Measurements from ENCODE around the gene PRPF38A.

PRPF38A gene, protein sequence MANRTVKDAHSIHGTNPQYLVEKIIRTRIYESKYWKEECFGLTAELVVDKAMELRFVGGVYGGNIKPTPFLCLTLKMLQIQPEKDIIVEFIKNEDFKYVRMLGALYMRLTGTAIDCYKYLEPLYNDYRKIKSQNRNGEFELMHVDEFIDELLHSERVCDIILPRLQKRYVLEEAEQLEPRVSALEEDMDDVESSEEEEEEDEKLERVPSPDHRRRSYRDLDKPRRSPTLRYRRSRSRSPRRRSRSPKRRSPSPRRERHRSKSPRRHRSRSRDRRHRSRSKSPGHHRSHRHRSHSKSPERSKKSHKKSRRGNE

DNA sequence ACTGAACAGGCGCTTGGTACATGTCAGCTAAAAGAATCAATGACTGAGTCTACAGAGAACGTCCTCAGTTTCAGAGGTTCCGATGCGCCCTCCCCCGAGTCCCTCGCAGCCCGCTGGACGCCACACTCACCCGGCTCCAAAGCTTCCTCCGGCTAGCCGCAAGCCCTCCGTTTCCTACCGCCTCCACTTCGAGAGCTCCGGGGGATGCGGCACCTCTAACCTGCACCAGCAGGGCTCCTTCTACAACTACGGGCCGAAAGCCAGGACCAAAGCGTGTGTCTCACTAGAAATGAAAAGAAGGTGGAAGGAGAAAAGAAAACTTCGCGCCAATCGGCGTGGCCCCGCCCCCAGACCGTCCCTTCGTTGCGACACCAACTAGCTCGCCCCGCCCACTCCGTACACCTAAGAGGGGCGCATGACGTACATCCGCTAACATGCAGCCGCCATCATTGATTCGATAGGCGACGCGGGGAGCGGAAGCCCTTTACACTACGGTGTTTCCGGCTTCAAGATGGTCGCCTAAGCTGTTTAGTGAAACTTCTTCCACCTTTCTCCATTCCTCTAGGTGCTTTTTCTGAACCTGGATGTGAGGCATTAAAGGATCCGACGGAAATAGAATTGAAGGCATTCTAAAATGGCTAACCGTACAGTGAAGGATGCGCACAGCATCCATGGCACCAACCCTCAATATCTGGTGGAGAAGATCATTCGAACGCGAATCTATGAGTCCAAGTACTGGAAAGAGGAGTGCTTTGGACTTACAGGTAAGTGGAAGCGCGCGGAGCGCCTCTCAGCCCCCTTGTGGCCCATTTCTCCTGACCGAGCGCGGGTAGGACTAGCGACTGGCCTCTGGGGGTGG is at the start of gene PRPF38A, which contains the start of gene ORC1:
TSS of gene PRPF38A (plus strand) at position 487 of the 859 bp plus-strand sequence. CDS start at position 635, 148 bp downstream.
TSS of gene ORC1 (minus strand) at position 308 of the 859 bp plus-strand sequence. CDS start 2,200 bp downstream, outside the sequence.
- peak within 1 kb of the TSS; percentile 94 to 99 for H3K27ac ChIP-seq (ENCODE audit: low read depth in 2 of 2, low read length in 2 of 2)
- peaks cover 13 to 24% of the 10 kb centered on the region in 2 donors for H3K36me3 ChIP-seq (ENCODE audit: control insufficient read depth in 2 of 2, insufficient read depth in 2 of 2, low read length in 2 of 2)
- peak within 1 kb of the TSS; percentile 85 to 99 for H3K9ac ChIP-seq (ENCODE audit: low read depth in 1 of 2, low read length in 2 of 2)
- no peaks in the 10 kb centered on the region for H3K27me3 ChIP-seq (ENCODE audit: control insufficient read depth in 2 of 2, insufficient read depth in 2 of 2, low read length in 2 of 2)
- peak within 1 kb of the TSS; percentile 96 to 97 for H3K4me3 ChIP-seq (ENCODE audit: low read length in 2 of 2)
- no peaks in the 10 kb centered on the region for H3K9me3 ChIP-seq (ENCODE audit: control insufficient read depth in 2 of 2, low read length in 2 of 2)
- H3K4me1 ChIP-seq (ENCODE audit: control insufficient read depth in 2 of 2, insufficient read depth in 2 of 2, low read length in 2 of 2) = peaks cover 18 to 22% of the 10 kb centered on the region in 2 donors

DNA sequence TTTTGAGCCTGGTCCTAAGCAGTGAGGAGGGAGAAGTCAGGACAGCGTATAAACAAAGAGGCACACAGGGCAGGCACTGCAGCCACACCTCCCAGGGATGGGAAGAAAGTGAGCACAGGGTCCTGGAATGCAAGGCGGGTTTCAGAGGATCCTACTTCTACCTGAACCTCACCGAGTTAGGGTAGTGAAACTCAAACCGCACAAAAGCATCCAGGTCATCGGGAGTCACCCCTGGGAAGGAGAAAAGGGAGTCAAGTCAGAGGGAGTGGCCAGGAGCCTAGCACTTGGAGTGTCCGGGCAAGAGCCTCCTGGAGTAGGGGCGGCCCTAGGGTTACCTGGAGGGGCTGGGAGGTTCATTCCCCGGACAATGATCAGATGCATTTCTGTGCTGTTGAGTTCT is 49.0 kb upstream of the PRPF38A start:
- Histone ChIP-seq H3K4me3 (ENCODE audit: low read length in 2 of 2) (no peak overlapping the region), H3K9me3 (ENCODE audit: control insufficient read depth in 2 of 2, low read length in 2 of 2) (no peaks in the 10 kb centered on the region), H3K36me3 (ENCODE audit: control insufficient read depth in 2 of 2, insufficient read depth in 2 of 2, low read length in 2 of 2) (peaks cover 79 to 81% of the 10 kb centered on the region in 2 donors), H3K4me1 (ENCODE audit: control insufficient read depth in 2 of 2, insufficient read depth in 2 of 2, low read length in 2 of 2) (no peaks in the 10 kb centered on the region), H3K27ac (ENCODE audit: low read depth in 2 of 2, low read length in 2 of 2) (no peak overlapping the region), H3K9ac (ENCODE audit: low read depth in 1 of 2, low read length in 2 of 2) (no peak overlapping the region), H3K27me3 (ENCODE audit: control insufficient read depth in 2 of 2, insufficient read depth in 2 of 2, low read length in 2 of 2) (no peaks in the 10 kb centered on the region)

DNA sequence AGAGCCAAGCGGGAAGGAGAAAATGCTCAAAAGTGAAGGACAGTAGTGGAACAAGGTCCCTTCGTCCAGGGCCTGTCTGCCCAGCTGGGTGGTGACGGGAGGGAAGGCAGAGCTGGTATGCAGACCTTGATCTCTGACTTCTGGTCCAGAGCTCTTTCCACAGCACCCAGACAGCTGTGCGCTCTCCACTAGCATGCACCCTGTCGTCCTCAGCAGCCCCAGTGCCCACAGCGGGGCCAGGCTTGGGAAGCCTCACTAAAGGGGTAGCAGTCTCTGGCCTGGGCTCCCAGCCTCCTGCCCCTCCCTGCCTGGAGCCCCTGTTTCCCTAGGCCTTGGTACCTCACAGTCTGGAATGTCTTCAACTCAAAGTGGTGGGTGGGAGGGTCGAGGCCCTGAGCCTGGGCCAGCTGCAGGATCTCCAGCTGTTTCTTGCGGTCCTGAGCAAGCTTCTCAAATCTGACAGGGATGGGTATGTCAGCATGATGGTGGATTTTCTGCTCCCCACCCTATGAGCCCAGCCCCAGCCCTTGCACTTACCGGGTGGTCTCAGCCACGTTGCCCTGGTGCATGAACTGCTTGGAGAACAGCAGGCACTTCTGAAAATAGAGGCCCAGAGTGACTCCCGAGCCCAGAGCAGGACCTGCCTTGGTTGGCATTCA is 48.4 kb upstream of the PRPF38A start:
- Histone ChIP-seq H3K4me1 (ENCODE audit: control insufficient read depth in 2 of 2, insufficient read depth in 2 of 2, low read length in 2 of 2) (no peaks in the 10 kb centered on the region), H3K9me3 (ENCODE audit: control insufficient read depth in 2 of 2, low read length in 2 of 2) (no peaks in the 10 kb centered on the region), H3K27ac (ENCODE audit: low read depth in 2 of 2, low read length in 2 of 2) (no peak overlapping the region), H3K4me3 (ENCODE audit: low read length in 2 of 2) (no peak overlapping the region), H3K27me3 (ENCODE audit: control insufficient read depth in 2 of 2, insufficient read depth in 2 of 2, low read length in 2 of 2) (no peaks in the 10 kb centered on the region), H3K36me3 (ENCODE audit: control insufficient read depth in 2 of 2, insufficient read depth in 2 of 2, low read length in 2 of 2) (peaks cover 82 to 86% of the 10 kb centered on the region in 2 donors), H3K9ac (ENCODE audit: low read depth in 1 of 2, low read length in 2 of 2) (no peak overlapping the region)

GRCh38 chr1:52356818-52357355 is 47.5 kb upstream of the PRPF38A start:
- Histone ChIP-seq H3K9me3 (ENCODE audit: control insufficient read depth in 2 of 2, low read length in 2 of 2) (no peaks in the 10 kb centered on the region), H3K9ac (ENCODE audit: low read depth in 1 of 2, low read length in 2 of 2) (no peak overlapping the region), H3K27me3 (ENCODE audit: control insufficient read depth in 2 of 2, insufficient read depth in 2 of 2, low read length in 2 of 2) (no peaks in the 10 kb centered on the region), H3K4me3 (ENCODE audit: low read length in 2 of 2) (no peak overlapping the region), H3K36me3 (ENCODE audit: control insufficient read depth in 2 of 2, insufficient read depth in 2 of 2, low read length in 2 of 2) (peaks cover 84 to 94% of the 10 kb centered on the region in 2 donors), H3K27ac (ENCODE audit: low read depth in 2 of 2, low read length in 2 of 2) (no peak overlapping the region), H3K4me1 (ENCODE audit: control insufficient read depth in 2 of 2, insufficient read depth in 2 of 2, low read length in 2 of 2) (no peaks in the 10 kb centered on the region)

GRCh38 chr1:52357397-52357796 is 47.0 kb upstream of the PRPF38A start:
- no peak overlapping the region for H3K9ac ChIP-seq (ENCODE audit: low read depth in 1 of 2, low read length in 2 of 2)

DNA sequence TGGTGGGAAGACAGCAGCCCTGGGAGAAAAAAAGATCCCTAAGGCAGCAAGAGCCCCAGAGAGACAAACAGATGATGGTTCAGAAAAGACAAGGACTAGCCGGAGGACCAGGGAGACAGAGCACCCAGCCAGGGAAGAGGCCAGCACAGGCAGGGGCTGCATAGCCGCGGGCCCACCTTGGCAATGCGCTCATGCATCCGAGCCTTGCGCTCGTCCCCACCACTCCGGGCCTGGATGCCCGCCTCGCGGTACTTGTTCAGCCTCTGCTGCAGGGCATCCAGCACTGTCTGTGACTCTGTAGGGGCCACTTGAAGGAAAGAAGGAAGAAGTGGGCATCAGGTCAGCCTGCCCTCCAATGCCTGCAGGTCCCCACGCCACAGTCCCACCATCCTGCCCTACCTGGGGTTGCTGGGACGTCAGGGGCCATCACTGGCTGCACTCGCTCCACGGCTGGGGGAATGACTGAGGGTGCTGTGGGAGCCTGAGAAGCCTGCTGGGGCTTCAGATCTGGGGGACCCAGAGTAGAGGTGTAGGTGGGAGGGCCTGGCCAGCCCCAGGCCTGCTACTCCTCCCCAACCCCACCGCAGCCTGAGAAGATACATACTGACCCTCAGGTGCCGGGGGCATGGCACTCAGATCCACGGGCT is 45.4 kb upstream of the PRPF38A start:
- H3K36me3 ChIP-seq (ENCODE audit: control insufficient read depth in 2 of 2, insufficient read depth in 2 of 2, low read length in 2 of 2) = peaks cover 74 to 85% of the 10 kb centered on the region in 2 donors
- H3K27me3 ChIP-seq (ENCODE audit: control insufficient read depth in 2 of 2, insufficient read depth in 2 of 2, low read length in 2 of 2) = no peaks in the 10 kb centered on the region

More at GRCh38 chr1:52357397-52357796, 47.0 kb upstream of the PRPF38A start:
- no peaks in the 10 kb centered on the region for H3K9me3 ChIP-seq (ENCODE audit: control insufficient read depth in 2 of 2, low read length in 2 of 2)
- no peak overlapping the region for H3K27ac ChIP-seq (ENCODE audit: low read depth in 2 of 2, low read length in 2 of 2)
- H3K36me3 ChIP-seq (ENCODE audit: control insufficient read depth in 2 of 2, insufficient read depth in 2 of 2, low read length in 2 of 2) = peaks cover 87 to 98% of the 10 kb centered on the region in 2 donors
- H3K4me3 ChIP-seq (ENCODE audit: low read length in 2 of 2) = no peak overlapping the region
- H3K27me3 ChIP-seq (ENCODE audit: control insufficient read depth in 2 of 2, insufficient read depth in 2 of 2, low read length in 2 of 2) = no peaks in the 10 kb centered on the region
- H3K4me1 ChIP-seq (ENCODE audit: control insufficient read depth in 2 of 2, insufficient read depth in 2 of 2, low read length in 2 of 2) = no peaks in the 10 kb centered on the region

DNA sequence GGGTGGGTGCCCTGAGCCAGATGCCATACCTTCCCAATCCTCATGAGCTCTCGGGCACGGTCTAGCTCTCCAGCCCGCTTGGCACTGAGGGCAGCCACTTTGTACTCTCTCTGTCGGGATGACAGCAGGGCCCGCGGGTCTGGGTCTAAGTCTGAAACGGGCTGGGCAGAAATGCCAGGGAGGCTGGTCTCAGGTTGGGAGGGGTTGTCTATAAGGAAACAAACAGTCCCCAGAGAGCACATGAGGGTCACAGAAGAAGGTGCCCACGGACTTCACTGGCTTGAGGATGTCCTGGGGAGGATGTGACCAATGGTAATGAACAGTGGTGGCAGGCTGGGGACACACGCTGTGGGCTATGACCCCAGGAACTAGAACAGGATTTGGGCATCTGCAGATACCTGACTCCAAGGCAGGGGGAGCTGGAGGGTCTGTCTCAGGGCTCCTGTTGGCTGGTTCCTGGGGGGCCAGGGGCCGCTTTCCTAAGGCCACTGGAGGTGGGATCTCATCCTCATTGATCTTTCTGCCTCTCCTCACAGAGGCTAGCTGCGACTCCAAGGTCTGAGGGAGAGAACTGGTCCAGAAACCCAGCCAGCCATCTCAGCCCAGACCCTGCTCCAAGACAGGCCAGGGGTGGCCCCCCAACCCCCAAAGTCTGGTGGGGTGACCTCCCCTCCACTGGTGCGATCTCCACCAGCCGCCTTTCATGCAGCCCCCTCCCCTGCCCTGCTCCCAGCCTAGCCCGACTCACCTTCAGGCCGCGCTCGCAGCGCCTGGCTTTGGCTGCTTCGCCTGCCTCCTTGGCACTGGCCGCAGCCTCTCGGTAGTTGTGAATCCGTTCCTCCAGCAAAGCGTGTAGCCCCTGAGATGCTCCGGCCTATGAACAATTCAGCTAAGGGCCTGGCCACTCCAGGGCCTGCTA is 44.5 kb upstream of the PRPF38A start:
- no peaks in the 10 kb centered on the region for H3K9me3 ChIP-seq (ENCODE audit: control insufficient read depth in 2 of 2, low read length in 2 of 2)
- no peak overlapping the region for H3K4me3 ChIP-seq (ENCODE audit: low read length in 2 of 2)
- no peak overlapping the region for H3K9ac ChIP-seq (ENCODE audit: low read depth in 1 of 2, low read length in 2 of 2)
- no peaks in the 10 kb centered on the region for H3K27me3 ChIP-seq (ENCODE audit: control insufficient read depth in 2 of 2, insufficient read depth in 2 of 2, low read length in 2 of 2)
- H3K36me3 ChIP-seq (ENCODE audit: control insufficient read depth in 2 of 2, insufficient read depth in 2 of 2, low read length in 2 of 2) = peaks cover 64 to 75% of the 10 kb centered on the region in 2 donors
- no peak overlapping the region for H3K27ac ChIP-seq (ENCODE audit: low read depth in 2 of 2, low read length in 2 of 2)
- peaks cover 6% of the 10 kb centered on the region in 2 donors for H3K4me1 ChIP-seq (ENCODE audit: control insufficient read depth in 2 of 2, insufficient read depth in 2 of 2, low read length in 2 of 2)

More for the DNA sequence above, 45.4 kb upstream of the PRPF38A start:
- H3K9me3 ChIP-seq (ENCODE audit: control insufficient read depth in 2 of 2, low read length in 2 of 2) = no peaks in the 10 kb centered on the region
- no peaks in the 10 kb centered on the region for H3K4me1 ChIP-seq (ENCODE audit: control insufficient read depth in 2 of 2, insufficient read depth in 2 of 2, low read length in 2 of 2)
- no peak overlapping the region for H3K4me3 ChIP-seq (ENCODE audit: low read length in 2 of 2)
- H3K27ac ChIP-seq (ENCODE audit: low read depth in 2 of 2, low read length in 2 of 2) = no peak overlapping the region
- no peak overlapping the region for H3K9ac ChIP-seq (ENCODE audit: low read depth in 1 of 2, low read length in 2 of 2)

DNA sequence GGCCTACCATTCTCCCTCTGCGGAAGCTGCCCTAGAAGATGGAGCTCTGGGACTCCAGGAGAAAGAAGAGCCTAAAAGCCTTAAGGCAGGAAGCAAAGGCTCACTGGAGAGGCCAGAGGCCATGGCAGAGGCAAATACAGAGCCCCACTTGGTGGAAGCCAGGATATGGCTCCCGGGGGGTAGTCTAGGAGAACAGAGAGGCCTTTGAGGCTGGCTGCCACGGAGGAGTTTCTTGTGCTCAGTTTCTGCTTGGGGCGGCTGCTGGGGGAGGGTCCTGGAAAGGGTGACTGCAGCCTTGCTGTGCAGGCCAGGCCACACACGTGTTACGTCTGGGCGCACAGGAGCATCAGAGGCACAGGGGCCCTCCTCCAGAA is 43.8 kb upstream of the PRPF38A start:
- H3K27me3 ChIP-seq (ENCODE audit: control insufficient read depth in 2 of 2, insufficient read depth in 2 of 2, low read length in 2 of 2) = no peaks in the 10 kb centered on the region
- H3K36me3 ChIP-seq (ENCODE audit: control insufficient read depth in 2 of 2, insufficient read depth in 2 of 2, low read length in 2 of 2) = peaks cover 58 to 69% of the 10 kb centered on the region in 2 donors
- H3K4me3 ChIP-seq (ENCODE audit: low read length in 2 of 2) = no peak overlapping the region
- no peaks in the 10 kb centered on the region for H3K9me3 ChIP-seq (ENCODE audit: control insufficient read depth in 2 of 2, low read length in 2 of 2)
- peaks cover 9 to 10% of the 10 kb centered on the region in 2 donors for H3K4me1 ChIP-seq (ENCODE audit: control insufficient read depth in 2 of 2, insufficient read depth in 2 of 2, low read length in 2 of 2)
- no peak overlapping the region for H3K9ac ChIP-seq (ENCODE audit: low read depth in 1 of 2, low read length in 2 of 2)
- no peak overlapping the region for H3K27ac ChIP-seq (ENCODE audit: low read depth in 2 of 2, low read length in 2 of 2)

Data from mucosa of rectum (tissue), 2 donors.